ENCODE measurements around the gene AP3D1.

Gene AP3D1

GRCh38 chr19:2061495-2062388, 89.6 kb downstream of the AP3D1 start:
- DNase-seq (ENCODE audit: low read depth in 2 of 2) = peak; percentile 99

DNA sequence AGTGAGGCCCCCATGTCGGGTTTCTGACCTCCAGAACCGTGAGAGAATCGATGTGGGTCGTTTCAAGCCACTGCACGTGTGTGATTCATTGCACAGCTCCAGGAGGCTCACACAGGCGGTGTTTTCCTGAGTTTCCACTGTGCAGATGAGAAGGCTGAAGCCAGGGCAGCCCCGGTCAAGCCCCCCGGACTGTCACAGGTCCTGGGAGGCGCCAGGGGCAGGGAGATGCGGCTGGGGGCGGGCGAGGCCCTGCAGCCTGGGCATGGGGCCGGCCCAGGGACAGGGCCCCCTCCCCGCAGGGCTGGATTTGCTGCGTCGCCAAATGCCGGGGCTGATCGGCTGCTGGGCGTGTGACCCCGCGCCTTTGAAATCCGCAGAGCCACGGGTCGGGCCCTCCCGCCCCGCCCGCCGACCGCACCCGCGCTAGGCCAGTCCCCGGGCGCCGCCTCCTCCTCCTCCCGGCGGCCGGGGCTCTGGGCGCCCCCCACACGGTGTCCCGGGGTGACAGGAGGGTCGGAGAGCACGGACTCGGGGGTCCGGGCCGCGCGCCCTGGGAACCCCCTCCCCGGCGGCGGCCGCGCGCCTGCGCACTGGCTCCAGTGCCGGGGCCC, 90.4 kb downstream of the AP3D1 start:
- DNase-seq (ENCODE audit: low read depth in 2 of 2) = no peak

GRCh38 chr19:2059422-2060201, 91.8 kb downstream of the AP3D1 start:
- no peak for DNase-seq (ENCODE audit: low read depth in 2 of 2)

DNA sequence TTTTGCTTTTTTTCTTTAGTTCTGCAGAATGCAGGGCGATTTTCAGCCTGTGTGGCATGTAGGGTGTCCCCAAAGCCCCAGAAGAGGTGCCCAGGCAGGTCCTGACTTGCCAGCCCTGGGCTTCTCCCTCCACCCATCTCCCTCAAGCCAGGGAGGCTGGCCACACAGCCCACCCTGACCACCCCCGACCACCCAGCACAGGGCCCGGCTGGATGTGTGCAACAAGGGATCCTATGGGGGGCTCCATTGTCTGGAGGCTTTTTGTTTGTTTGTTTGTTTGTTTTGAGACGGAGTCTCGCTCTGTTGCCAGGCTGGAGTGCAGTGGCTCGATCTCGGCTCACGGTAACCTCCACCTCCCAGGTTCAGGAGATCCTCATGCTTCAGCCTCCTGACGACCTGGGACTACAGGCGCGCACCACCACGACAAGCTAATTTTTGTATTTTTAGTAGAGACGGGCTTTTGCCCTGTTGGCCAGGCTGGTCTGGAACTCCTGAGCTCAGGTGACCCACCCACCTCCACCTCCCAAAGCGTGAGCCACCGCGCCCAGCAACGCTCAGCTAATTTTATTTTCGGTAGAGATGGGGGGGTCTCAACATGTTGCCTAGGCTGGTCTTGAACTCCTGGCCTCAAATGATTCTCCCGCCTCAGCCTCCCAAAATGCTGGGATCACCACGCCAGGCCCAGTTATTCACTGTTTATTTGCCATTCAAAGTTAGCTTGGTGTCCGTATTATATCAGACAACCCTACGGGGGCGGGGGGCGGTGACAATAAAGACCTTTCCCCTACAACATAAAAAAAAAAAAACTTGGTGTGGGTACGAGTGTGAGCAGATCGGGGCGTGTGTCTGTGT, 92.6 kb downstream of the AP3D1 start:
- DNase-seq (ENCODE audit: low read depth in 2 of 2) = no peak

GRCh38 chr19:2057484-2058469, 93.6 kb downstream of the AP3D1 start:
- DNase-seq (ENCODE audit: low read depth in 2 of 2) = no peak

DNA sequence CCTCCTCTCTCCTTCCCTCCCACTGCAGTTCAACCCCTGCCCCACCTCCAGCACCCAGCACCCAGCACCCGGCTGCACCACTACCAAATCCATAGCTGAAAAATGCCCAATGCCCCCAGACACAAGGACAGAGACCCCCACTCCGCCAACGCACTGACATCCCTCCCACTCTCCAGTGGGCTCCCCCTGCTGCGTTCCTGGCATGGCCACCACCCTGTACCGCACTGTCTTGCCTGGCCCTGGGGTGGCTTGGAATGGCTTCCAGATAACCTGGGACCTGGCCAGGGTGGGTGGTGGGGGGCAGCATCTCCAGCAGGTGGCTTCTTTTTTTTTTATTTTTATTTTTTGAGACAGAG, 94.6 kb downstream of the AP3D1 start:
- no peak for DNase-seq (ENCODE audit: low read depth in 2 of 2)

DNA sequence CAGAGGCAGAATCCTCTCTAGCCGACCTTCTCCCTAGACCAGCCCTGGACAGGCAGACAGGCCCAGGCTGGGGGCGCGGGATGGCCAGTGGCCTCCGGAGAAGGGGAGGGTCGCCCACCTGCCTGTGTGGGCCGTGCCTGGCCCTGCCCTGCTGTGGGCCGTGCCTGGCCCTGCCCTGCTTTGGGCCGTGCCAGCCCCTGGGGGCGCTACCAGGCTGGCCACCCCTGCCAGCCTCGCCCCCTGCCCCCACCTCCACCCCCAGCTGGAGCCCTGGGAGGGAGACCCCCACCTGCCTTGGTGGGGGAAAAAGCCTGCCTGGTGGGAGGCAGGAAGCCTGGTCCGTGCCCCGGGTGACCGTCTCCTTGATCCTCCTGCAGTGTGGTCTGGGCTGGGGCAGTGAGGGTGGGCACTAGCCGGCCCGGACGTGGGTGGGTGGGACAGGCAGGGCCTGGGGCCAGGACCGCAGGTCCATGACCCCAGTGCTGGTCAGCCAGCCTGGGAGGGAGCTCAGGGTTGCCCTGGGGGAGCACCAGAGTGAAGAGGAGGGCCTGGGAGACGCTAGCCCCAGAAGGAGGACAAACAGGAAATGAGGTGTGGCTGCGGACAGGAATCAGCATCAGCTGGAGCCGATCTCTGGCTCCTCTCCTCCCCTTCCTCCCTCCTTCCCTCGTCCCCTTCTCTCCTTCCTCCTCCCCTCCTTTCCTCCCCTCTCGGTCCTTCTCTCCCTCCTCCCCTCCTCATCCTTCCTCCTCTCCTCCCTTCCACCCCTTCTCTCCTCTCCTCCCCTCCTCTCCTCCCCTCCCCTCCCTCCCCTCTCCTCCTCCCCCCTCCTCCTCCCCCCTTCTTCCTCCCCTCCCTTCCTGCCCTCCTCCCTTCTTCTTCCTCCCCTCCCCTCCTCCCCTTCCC, 95.2 kb downstream of the AP3D1 start:
- DNase-seq (ENCODE audit: low read depth in 2 of 2) = no peak

DNA sequence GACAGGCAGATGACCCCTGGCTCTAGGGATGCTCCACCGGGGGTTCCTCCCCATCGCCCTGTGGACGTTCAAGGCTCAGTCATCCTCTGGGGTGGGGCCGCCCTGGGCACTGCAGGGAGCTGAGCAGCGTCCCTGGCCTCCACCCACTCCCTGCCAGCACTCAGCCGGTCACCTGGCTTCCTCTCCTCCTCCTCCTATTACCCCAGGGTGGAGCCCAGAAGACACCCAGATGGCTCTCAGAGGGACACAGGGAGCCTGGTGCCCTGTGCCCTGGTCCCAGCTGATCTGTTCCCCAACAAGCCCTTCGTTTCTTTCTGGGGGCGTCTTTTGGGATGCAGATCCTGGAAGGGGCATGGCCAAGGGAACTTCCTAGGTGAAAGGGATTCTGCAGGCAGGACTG, 96.6 kb downstream of the AP3D1 start:
- no peak for DNase-seq (ENCODE audit: low read depth in 2 of 2)

DNA sequence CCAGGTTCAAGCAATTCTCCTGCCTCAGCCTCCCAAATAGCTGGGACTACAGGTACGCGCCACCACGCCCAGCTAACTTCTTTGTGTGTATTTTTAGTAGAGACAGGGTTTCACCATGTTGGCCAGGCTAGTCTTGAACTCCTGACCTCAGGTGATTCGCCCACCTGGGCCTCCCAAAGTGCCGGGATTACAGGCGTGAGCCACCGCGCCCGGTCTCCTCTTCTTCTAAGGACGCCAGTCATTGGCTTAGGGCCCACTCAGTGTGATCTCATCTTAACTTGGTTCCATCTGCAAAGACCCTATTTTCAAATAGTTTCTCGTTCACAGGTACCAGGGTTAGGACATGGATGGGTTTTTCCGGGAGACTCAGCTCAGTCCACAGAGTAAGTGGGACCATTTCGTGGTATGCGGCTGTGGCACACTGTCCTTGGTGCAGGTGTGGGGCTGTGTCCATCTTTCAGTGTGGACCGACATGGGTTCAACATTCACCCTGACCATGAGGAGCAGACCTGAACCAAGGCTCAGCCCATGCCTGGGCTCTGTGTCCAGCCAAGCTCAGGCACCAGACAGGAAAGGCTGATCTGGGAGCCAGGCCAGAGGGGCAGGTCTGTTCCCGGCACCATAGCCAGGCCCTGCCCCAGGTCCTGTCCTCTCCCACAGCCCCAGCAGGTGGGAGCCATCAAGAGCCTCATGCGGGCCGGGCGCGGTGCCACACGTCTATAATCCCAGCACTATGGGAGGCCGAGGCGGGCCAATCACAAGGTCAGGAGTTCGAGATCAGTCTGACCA, 97.6 kb downstream of the AP3D1 start:
- DNase-seq (ENCODE audit: low read depth in 2 of 2) = no peak

DNA sequence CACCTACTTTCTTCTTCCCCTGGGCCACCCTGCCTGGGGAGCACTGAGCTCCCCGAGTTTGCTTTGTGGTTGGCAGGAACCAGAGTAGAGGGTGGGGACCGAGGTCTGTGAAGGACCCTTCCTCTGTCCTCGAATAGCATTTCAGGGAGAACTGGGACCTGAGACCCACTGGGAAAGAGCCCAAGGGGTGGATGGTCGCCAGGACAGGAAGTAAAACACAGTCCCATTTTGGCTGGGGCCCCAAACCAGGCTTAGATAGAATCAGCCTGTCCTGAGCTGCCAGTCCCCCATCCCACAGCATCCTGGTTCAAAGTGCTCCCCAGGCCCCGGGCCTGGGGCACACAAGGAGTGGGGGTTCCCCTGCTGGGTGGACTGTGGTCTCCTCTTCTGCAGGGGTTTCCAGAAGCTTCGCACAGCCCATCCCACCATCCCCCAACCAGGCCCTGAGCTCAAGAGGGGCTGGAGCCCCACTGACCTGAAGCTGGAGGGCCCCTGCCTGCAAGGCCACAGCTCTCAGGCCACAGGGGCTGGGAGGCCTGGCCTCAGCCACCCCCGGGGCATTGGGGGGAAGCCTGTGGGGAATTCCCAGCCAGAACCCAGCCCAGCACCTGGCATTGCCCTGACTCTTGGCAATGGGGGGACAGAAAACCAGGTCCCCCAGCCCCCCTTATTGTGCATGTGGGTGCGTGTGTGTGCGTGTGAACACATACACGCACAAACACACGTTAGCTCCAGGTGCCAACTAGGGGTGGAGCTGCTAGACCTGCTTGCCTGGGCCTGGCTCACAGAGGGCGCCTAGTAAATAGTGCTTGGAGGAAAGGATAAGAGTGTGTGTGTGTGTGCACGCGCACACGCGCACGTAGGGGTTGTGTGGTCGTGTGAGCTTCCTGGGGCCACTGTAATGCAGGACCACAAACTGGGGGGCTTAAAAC, 99.3 kb downstream of the AP3D1 start:
- no peak for DNase-seq (ENCODE audit: low read depth in 2 of 2)

DNA sequence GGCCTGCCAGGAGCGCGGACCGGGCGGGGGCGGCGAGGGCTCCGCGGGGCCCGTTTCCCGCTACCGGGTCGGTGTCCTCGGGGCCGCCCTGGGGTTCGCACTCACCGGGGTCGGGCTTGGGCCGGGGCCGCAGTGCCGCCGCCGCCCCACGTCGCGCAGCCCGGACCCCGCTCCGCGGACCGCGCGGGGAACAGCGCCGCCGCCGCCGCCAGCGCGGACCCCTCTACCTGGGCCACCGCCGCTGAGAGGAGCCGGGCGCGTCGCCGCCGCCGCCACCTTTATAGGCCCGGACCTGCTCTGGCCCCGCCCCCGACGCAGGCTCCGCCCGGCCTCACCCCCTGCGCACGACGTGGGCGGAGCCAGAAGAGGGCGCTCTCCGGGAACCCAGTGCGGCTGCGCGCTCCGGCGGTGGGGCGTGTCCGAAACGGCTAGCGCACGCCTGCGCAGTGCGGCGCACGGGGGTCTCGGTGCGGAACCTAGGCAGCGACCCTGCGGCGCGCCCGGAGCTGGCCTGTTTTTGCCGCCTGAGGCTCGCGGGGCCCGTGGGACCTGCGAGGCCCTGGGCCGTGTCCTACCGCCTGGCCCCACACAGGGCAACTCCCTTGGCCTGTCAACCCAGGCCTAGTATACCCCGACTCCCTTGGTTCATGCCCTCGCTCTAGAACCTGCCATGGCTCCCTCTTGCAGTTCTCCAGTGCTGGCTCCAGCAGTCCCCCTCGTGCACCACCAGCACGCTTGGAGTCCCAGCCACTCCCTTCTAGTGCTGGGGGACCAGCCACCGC, 100.2 kb downstream of the AP3D1 start, which contains the start of gene MKNK2:
MKNK2 (minus strand) TSS at position 254 of the 782 bp plus-strand sequence. CDS start 393 bp downstream, outside the sequence.
- DNase-seq (ENCODE audit: low read depth in 2 of 2) = peak; percentile 97 to 99
